22Rv1 (cell line): ENCODE results near the gene CHCT1.

Experiments
- ZFX ChIP-seq: fragments of 450-650 bp; IDR thresholded peaks from 2 replicates; pipeline ENCODE4 v1.6.1; 2017; ENCODE audit warnings: antibody characterized with exemption, borderline replicate concordance
- TF ChIP-seq, protein P1 (sequence below): fragments of 450-650 bp; IDR thresholded peaks from 2 replicates; pipeline ENCODE4 v1.5.1; 2017; ENCODE audit warnings: mild to moderate bottlenecking

DNA sequence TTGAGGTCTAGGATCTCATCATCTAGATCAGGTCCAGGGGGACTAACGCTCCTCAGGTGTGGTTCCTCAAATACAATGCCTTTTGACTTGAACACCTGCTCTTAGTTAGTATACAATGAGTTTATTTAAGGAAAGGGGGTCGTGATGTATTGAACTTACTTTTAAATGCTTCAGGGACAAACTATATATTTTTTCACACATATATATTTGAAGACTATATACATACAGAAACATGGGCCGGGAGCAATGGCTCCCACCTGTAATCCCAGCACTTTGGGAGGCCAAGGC lies 18.8 kb upstream of the CHCT1 start:
- TF ChIP-seq, protein P1, sequence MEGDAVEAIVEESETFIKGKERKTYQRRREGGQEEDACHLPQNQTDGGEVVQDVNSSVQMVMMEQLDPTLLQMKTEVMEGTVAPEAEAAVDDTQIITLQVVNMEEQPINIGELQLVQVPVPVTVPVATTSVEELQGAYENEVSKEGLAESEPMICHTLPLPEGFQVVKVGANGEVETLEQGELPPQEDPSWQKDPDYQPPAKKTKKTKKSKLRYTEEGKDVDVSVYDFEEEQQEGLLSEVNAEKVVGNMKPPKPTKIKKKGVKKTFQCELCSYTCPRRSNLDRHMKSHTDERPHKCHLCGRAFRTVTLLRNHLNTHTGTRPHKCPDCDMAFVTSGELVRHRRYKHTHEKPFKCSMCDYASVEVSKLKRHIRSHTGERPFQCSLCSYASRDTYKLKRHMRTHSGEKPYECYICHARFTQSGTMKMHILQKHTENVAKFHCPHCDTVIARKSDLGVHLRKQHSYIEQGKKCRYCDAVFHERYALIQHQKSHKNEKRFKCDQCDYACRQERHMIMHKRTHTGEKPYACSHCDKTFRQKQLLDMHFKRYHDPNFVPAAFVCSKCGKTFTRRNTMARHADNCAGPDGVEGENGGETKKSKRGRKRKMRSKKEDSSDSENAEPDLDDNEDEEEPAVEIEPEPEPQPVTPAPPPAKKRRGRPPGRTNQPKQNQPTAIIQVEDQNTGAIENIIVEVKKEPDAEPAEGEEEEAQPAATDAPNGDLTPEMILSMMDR, result no peak
- no peak for TF ChIP-seq ZFX
